Measurements from ENCODE around the gene CHST15.

The CHST15 gene

DNA sequence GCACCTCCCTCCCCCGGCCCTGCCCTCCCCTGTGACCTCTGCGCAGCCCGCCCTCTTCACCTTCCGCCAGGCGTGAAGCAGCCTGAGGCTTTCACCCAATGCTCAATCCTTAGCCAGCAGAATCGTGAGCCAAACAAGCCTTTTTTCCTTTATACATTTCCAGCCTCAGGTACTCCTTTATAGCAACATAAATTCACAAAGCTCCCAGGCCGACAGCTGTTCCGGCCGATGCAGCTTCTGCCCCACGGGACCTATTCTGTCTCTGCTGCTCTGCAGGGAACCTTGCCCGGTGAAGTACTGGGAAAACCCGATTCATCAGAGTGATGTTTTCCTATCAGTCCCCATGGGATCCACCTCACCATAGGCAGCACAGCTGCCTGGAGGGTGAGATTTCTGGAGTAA is 87.4 kb downstream of the CHST15 start:
- no peak overlapping the region for H3K27ac ChIP-seq
- TF ChIP-seq ZFX (IDR thresholded peaks at IDR 0.05), result no peak
- TF ChIP-seq, protein P1, sequence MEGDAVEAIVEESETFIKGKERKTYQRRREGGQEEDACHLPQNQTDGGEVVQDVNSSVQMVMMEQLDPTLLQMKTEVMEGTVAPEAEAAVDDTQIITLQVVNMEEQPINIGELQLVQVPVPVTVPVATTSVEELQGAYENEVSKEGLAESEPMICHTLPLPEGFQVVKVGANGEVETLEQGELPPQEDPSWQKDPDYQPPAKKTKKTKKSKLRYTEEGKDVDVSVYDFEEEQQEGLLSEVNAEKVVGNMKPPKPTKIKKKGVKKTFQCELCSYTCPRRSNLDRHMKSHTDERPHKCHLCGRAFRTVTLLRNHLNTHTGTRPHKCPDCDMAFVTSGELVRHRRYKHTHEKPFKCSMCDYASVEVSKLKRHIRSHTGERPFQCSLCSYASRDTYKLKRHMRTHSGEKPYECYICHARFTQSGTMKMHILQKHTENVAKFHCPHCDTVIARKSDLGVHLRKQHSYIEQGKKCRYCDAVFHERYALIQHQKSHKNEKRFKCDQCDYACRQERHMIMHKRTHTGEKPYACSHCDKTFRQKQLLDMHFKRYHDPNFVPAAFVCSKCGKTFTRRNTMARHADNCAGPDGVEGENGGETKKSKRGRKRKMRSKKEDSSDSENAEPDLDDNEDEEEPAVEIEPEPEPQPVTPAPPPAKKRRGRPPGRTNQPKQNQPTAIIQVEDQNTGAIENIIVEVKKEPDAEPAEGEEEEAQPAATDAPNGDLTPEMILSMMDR (conservative IDR thresholded peaks at IDR 0.05), result no peak

DNA sequence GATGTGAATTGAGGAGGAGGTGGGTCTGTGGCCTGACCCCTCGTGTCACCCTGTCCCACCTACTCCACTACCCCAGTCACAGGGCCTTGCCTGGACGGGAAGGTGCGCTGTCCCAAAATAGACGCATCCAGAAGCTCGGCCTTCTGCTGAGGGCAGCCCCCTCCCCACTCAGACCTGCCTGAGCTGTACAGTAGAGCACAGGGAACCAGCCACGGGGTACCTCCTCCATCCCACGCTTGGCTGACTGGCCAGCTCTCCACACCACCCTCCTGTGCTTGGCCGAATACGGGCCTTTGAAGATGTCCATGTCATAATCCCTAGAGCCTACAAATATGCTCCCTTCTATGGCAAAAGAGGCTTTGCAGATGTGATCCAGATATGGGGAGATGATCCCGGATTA is 88.3 kb downstream of the CHST15 start:
- no peak overlapping the region for H3K27ac ChIP-seq
- no peak for TF ChIP-seq ZFX (IDR thresholded peaks at IDR 0.05)
- TF ChIP-seq, protein P1 (conservative IDR thresholded peaks at IDR 0.05), result no peak

DNA sequence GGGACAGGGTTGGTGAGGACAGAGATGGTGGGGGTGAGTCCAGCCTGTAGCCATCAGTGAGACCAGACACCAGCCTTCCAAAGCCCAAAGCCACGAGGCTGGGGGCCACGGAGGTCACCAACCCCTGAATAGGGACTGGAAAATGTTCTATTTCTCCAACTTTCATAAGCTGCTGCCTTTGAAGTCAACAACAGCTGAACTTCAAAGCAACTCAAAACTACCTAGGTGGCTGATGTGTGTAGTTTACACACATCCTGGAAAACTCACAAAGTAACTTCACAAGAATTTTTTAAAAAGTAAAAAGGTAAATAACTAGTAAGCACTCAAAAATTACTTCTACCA is 88.8 kb downstream of the CHST15 start:
- no peak for TF ChIP-seq ZFX (IDR thresholded peaks at IDR 0.05)
- TF ChIP-seq, protein P1 (conservative IDR thresholded peaks at IDR 0.05), result no peak
- no peak overlapping the region for H3K27ac ChIP-seq

DNA sequence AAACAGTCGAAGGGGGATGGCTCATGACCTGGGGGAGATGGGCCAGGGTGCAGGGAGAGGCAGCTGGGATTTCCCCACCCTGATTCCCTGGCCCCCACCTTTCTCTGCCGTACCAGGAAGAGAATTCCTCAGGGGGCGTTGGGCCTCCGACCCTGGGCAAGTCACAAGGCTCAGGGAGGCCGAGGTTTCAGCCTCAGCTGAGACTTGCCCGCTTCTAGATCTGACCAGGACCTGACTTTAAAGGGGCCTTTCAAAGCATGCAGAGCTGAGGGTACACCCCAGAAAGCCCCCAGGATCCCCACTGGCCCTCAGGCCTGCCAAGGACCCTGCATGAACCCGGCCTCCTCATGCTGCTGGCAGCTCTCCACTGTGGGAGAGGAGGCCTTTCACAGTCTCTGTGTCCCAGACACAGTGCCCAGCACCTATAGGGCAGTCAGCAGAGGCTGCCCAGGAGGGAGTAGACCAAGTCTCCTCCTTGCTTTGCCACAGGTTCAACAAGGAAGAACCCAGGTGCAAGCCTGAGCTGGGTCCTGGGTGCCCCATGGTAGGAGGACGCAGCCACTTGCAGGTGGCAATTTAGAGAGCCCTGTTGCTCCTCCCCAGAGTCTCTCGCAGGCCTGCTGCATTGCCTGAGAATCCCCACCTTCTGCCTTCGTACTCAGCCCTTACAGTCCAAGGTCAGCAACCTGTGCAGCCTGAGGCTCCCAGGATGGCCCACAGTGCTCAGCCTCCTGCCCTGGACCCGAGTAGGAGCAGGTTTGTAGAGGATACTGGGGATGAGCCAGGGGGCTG is 89.3 kb downstream of the CHST15 start:
- TF ChIP-seq, protein P1 (conservative IDR thresholded peaks at IDR 0.05), result no peak
- no peak for TF ChIP-seq ZFX (IDR thresholded peaks at IDR 0.05)
- no peak overlapping the region for H3K27ac ChIP-seq

DNA sequence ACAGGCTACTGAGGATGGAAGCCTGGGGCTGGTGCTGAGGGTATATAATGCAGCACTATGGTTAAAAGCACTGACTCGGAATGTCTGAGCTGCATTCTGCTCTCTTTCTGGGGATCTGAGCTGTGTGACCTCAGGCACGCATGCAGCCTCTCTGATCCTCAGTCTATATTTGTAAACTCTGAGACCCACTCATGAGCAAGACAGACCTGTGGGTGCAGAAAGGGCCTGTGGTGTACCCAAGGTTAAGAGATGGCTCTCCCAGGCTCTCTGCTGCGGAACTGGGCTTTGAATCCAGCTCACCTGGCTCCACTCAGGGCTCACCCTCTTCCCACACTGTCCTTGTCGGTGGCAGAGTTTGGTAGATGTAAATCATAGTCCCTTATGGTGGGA is 89.9 kb downstream of the CHST15 start:
- TF ChIP-seq, protein P1 (conservative IDR thresholded peaks at IDR 0.05), result no peak
- no peak for TF ChIP-seq ZFX (IDR thresholded peaks at IDR 0.05)
- H3K27ac ChIP-seq, result no peak overlapping the region

DNA sequence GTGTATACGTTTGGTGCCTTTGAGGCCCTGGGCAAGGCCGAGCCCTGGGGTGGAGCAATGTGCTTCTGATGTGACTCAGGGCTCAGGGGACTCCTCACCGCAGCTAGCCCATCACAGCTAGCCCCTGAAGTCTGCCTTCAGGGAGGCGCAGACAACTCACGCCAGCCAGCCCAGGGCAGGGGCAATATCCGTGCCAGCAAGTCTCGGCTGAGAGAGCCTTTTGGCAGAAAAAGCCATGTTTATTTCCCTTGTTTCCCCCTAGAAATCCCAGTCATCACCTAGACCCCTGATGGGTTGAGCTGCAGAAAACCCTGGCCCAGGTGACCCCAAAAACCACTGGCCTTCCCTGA is 90.4 kb downstream of the CHST15 start:
- TF ChIP-seq ZFX (IDR thresholded peaks at IDR 0.05), result no peak
- TF ChIP-seq, protein P1 (conservative IDR thresholded peaks at IDR 0.05), result no peak
- H3K27ac ChIP-seq, result no peak overlapping the region

DNA sequence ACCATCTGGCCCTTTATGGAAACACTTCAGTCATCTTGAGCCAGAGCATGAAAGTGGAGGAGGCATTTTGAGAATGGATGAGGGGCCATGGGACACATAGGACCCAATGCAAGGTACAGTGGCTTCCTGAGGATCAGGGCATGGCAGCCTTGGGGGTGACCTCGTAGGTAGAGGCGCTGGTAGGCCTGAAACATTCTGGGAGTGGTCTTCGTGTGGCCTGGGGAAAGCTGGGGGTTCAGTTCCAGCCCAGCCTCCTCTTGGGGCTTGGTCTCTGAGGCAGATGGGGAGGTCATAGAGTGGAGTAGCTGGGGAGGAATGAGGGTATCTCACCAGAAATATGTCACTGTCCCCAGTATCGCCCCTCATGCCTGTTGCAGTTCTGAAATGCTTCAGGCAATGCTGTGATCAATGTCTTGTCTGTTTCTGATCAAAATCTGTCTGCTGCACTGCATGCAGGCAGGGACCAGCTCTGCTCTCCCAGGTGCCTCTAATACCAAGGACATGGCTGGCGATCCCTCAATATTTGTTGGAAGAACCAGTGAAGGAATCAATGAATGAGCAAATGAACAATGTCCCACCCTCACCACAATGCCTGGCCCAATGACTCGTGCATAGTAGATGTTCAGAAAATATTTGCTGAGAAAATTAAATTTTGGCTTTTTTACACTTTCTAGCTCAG is 90.9 kb downstream of the CHST15 start:
- no peak for TF ChIP-seq ZFX (IDR thresholded peaks at IDR 0.05)
- TF ChIP-seq, protein P1 (conservative IDR thresholded peaks at IDR 0.05), result no peak
- no peak overlapping the region for H3K27ac ChIP-seq
